ENCODE measurements around the gene MTURN.
"Not testable (repeated sequence)": the region's sequence is repeated elsewhere in the genome, so short reads cannot be mapped to it uniquely, and the experiment has no call there.

Gene MTURN

DNA sequence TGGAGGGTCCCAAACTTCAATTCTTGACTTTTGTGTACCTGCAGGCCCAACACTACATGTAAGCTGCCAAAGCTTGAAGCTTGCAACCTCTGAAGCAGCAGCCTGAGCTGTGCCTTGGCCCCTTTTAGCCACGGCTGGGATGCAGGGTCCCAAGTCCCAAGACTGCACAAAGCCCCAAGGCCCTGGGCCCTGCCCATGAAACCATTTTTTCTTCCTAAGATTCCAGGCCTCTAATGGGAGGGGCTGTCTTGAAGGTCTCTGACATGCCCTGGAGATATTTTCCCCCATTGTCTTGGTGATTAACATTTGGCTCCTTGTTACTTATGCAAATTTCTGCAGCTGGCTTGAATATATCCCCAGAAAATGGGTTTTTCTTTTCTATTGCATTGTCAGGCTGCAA lies 52.7 kb downstream of the MTURN start:
- Histone ChIP-seq H3K4me3 (replicated peaks; ENCODE audit: insufficient read depth, low read length) (no peak overlapping the region), H3K27ac (replicated peaks) (no peak overlapping the region), H3K27me3 (ENCODE audit: insufficient read depth, poor library complexity, severe bottlenecking) (no peaks in the 10 kb centered on the region)
- DNase-seq (ENCODE audit: low read depth in 1 of 2, low spot score in 1 of 2): no peak
- TF ChIP-seq, protein P1, sequence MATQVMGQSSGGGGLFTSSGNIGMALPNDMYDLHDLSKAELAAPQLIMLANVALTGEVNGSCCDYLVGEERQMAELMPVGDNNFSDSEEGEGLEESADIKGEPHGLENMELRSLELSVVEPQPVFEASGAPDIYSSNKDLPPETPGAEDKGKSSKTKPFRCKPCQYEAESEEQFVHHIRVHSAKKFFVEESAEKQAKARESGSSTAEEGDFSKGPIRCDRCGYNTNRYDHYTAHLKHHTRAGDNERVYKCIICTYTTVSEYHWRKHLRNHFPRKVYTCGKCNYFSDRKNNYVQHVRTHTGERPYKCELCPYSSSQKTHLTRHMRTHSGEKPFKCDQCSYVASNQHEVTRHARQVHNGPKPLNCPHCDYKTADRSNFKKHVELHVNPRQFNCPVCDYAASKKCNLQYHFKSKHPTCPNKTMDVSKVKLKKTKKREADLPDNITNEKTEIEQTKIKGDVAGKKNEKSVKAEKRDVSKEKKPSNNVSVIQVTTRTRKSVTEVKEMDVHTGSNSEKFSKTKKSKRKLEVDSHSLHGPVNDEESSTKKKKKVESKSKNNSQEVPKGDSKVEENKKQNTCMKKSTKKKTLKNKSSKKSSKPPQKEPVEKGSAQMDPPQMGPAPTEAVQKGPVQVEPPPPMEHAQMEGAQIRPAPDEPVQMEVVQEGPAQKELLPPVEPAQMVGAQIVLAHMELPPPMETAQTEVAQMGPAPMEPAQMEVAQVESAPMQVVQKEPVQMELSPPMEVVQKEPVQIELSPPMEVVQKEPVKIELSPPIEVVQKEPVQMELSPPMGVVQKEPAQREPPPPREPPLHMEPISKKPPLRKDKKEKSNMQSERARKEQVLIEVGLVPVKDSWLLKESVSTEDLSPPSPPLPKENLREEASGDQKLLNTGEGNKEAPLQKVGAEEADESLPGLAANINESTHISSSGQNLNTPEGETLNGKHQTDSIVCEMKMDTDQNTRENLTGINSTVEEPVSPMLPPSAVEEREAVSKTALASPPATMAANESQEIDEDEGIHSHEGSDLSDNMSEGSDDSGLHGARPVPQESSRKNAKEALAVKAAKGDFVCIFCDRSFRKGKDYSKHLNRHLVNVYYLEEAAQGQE (IDR thresholded peaks at IDR 0.05; ENCODE audit: insufficient replicate concordance, low read depth): no peak

DNA sequence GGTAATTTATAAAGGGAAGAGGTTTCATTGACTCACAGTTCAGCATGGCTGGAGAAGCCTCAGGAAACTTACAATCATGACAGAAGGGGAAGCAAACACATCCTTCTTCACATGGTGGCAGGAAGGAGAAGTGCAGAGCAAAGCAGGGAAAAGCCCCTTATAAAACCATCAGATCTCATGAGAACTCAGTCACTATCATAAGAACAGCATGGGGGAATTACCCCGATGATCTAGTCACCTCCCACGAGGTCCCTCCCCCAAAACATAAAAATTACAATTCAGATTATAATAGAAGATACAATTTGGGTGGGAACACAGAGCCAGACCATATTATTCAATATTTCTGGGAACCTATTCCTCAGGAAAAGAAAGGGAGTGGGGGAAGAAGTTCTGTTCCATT lies 53.6 kb downstream of the MTURN start:
- H3K27me3 ChIP-seq (ENCODE audit: insufficient read depth, poor library complexity, severe bottlenecking); H3K27ac ChIP-seq (replicated peaks); H3K4me3 ChIP-seq (replicated peaks; ENCODE audit: insufficient read depth, low read length); DNase-seq (ENCODE audit: low read depth in 1 of 2, low spot score in 1 of 2): not testable (repeated sequence)
- peak; percentile 16; the same call in 1 of the 2 replicates for TF ChIP-seq SPI1 (IDR thresholded peaks at IDR 0.05; ENCODE audit: borderline replicate concordance, low read depth)

DNA sequence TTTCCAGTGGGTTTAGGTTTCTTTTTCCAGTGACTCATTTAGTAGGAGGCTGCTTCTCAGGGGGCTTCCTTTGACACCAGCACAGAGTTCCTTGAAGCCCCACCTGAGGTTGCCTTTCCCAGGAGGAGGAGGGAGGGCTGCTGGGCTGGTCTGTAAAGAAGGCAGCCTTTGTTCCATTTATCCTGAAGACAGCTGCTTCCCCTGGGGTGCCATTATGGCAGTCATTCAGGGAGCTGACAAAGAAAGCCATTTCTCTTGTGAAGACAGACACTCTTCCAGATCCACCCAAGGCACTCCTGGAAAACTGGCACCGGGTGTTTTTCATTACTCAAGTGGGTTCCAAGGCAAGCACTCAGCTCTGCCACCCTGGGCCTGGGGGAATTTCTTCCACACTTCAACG lies 54.0 kb downstream of the MTURN start:
- no peak overlapping the region for H3K4me3 ChIP-seq (replicated peaks; ENCODE audit: insufficient read depth, low read length)
- TF ChIP-seq, protein P2, sequence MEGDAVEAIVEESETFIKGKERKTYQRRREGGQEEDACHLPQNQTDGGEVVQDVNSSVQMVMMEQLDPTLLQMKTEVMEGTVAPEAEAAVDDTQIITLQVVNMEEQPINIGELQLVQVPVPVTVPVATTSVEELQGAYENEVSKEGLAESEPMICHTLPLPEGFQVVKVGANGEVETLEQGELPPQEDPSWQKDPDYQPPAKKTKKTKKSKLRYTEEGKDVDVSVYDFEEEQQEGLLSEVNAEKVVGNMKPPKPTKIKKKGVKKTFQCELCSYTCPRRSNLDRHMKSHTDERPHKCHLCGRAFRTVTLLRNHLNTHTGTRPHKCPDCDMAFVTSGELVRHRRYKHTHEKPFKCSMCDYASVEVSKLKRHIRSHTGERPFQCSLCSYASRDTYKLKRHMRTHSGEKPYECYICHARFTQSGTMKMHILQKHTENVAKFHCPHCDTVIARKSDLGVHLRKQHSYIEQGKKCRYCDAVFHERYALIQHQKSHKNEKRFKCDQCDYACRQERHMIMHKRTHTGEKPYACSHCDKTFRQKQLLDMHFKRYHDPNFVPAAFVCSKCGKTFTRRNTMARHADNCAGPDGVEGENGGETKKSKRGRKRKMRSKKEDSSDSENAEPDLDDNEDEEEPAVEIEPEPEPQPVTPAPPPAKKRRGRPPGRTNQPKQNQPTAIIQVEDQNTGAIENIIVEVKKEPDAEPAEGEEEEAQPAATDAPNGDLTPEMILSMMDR (IDR thresholded peaks at IDR 0.05; ENCODE audit: insufficient read depth, low read length): no peak
- TF ChIP-seq GABPA (IDR thresholded peaks at IDR 0.05; ENCODE audit: low read depth) (no peak), SPI1 (IDR thresholded peaks at IDR 0.05; ENCODE audit: borderline replicate concordance, low read depth) (no peak), POLR2AphosphoS5 (IDR thresholded peaks at IDR 0.05; ENCODE audit: low read depth) (no peak)
- TF ChIP-seq, protein P1 (IDR thresholded peaks at IDR 0.05; ENCODE audit: insufficient replicate concordance, low read depth): no peak
- H3K27me3 ChIP-seq (ENCODE audit: insufficient read depth, poor library complexity, severe bottlenecking): no peaks in the 10 kb centered on the region
- no peak overlapping the region for H3K27ac ChIP-seq (replicated peaks)
- no peak for DNase-seq (ENCODE audit: low read depth in 1 of 2, low spot score in 1 of 2)

DNA sequence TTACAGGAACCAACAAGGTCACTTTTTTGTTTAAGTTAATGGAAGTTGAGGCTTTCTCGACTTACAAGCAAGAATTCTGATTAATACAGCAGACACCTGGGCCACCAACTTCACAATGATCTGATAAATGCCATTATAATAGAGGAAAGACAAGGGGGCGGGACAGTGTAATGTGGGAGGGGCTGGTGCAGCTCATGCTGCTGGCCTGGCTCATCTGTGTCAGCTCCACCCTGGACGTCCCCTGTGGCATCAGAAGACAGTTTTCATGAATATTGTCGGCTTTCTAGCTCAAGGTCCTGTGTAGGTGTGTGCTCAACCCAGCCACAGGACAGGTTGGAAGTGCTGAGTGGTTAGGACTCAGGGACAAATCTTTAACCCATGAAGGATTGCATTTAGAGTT lies 57.0 kb downstream of the MTURN start:
- H3K27me3 ChIP-seq (ENCODE audit: insufficient read depth, poor library complexity, severe bottlenecking): no peaks in the 10 kb centered on the region
- DNase-seq (ENCODE audit: low read depth in 1 of 2, low spot score in 1 of 2): no peak
- no peak overlapping the region for H3K4me3 ChIP-seq (replicated peaks; ENCODE audit: insufficient read depth, low read length)
- TF ChIP-seq POLR2AphosphoS5 (IDR thresholded peaks at IDR 0.05; ENCODE audit: low read depth) (no peak), SPI1 (IDR thresholded peaks at IDR 0.05; ENCODE audit: borderline replicate concordance, low read depth) (no peak), GABPA (IDR thresholded peaks at IDR 0.05; ENCODE audit: low read depth) (no peak)
- TF ChIP-seq, protein P2 (IDR thresholded peaks at IDR 0.05; ENCODE audit: insufficient read depth, low read length): no peak
- TF ChIP-seq, protein P1 (IDR thresholded peaks at IDR 0.05; ENCODE audit: insufficient replicate concordance, low read depth): no peak
- H3K27ac ChIP-seq (replicated peaks): no peak overlapping the region
